ENCODE data around the gene DMD.

DMD gene

GRCh38 chrX:32501606-32502005 is 709.7 kb downstream of the DMD start:
- Histone ChIP-seq H3K9me3 (replicated peaks; ENCODE audit: insufficient read depth, low read length) (no peaks in the 10 kb centered on the region), H3K27ac (ENCODE audit: low read length) (no peak overlapping the region), H3K36me3 (replicated peaks; ENCODE audit: insufficient read depth, low read length) (no peaks in the 10 kb centered on the region), H4K20me1 (ENCODE audit: insufficient read depth, low read length) (no peaks in the 10 kb centered on the region), H3K9me2 (replicated peaks; ENCODE audit: insufficient read depth, low read length) (no peaks in the 10 kb centered on the region), H3K79me2 (ENCODE audit: low read length) (no peaks in the 10 kb centered on the region), H2AFZ (ENCODE audit: low read length) (no peak overlapping the region), H3K9ac (ENCODE audit: low read length) (no peak overlapping the region), H3K4me1 (ENCODE audit: low read length) (no peaks in the 10 kb centered on the region), H3K4me3 (ENCODE audit: low read length) (no peak overlapping the region), H3K27me3 (replicated peaks; ENCODE audit: insufficient read depth, low read length) (no peaks in the 10 kb centered on the region), H3F3A (ENCODE audit: insufficient read depth, low read length) (no peaks in the 10 kb centered on the region), H3K4me2 (ENCODE audit: low read depth, low read length) (no peak overlapping the region)
- no peak for TF ChIP-seq EZH2 (optimal IDR thresholded peaks at IDR 0.05; ENCODE audit: low read depth, low read length)
- TF ChIP-seq CTCF (IDR thresholded peaks at IDR 0.05; ENCODE audit: low read length) = no peak
- no peak for TF ChIP-seq EZH2phosphoT487 (IDR thresholded peaks at IDR 0.05; ENCODE audit: low read length)
- DNase-seq = no peak

GRCh38 chrX:32496671-32497070 is 714.7 kb downstream of the DMD start:
- Histone ChIP-seq H4K20me1 (ENCODE audit: insufficient read depth, low read length) (no peaks in the 10 kb centered on the region), H3K36me3 (replicated peaks; ENCODE audit: insufficient read depth, low read length) (no peaks in the 10 kb centered on the region)
- TF ChIP-seq EZH2phosphoT487 (IDR thresholded peaks at IDR 0.05; ENCODE audit: low read length) (no peak), CTCF (IDR thresholded peaks at IDR 0.05; ENCODE audit: low read length) (no peak), EZH2 (optimal IDR thresholded peaks at IDR 0.05; ENCODE audit: low read depth, low read length) (no peak)

GRCh38 chrX:32495855-32496254 is 715.5 kb downstream of the DMD start:
- Histone ChIP-seq H3K9ac (ENCODE audit: low read length) (no peak overlapping the region), H2AFZ (ENCODE audit: low read length) (no peak overlapping the region), H3K27me3 (replicated peaks; ENCODE audit: insufficient read depth, low read length) (no peaks in the 10 kb centered on the region), H4K20me1 (ENCODE audit: insufficient read depth, low read length) (no peaks in the 10 kb centered on the region), H3K4me3 (ENCODE audit: low read length) (no peak overlapping the region), H3K9me2 (replicated peaks; ENCODE audit: insufficient read depth, low read length) (no peaks in the 10 kb centered on the region), H3K4me1 (ENCODE audit: low read length) (no peaks in the 10 kb centered on the region), H3K27ac (ENCODE audit: low read length) (no peak overlapping the region), H3K36me3 (replicated peaks; ENCODE audit: insufficient read depth, low read length) (no peaks in the 10 kb centered on the region), H3F3A (ENCODE audit: insufficient read depth, low read length) (no peaks in the 10 kb centered on the region), H3K9me3 (replicated peaks; ENCODE audit: insufficient read depth, low read length) (no peaks in the 10 kb centered on the region), H3K4me2 (ENCODE audit: low read depth, low read length) (no peak overlapping the region), H3K79me2 (ENCODE audit: low read length) (no peaks in the 10 kb centered on the region)
- no peak for DNase-seq
- no peak for TF ChIP-seq EZH2phosphoT487 (IDR thresholded peaks at IDR 0.05; ENCODE audit: low read length)
- TF ChIP-seq CTCF (IDR thresholded peaks at IDR 0.05; ENCODE audit: low read length) = no peak
- TF ChIP-seq EZH2 (optimal IDR thresholded peaks at IDR 0.05; ENCODE audit: low read depth, low read length) = no peak

More at GRCh38 chrX:32496671-32497070, 714.7 kb downstream of the DMD start:
- Histone ChIP-seq H3K27me3 (replicated peaks; ENCODE audit: insufficient read depth, low read length) (no peaks in the 10 kb centered on the region), H3K4me1 (ENCODE audit: low read length) (no peaks in the 10 kb centered on the region), H3K27ac (ENCODE audit: low read length) (no peak overlapping the region), H3F3A (ENCODE audit: insufficient read depth, low read length) (no peaks in the 10 kb centered on the region), H3K9me3 (replicated peaks; ENCODE audit: insufficient read depth, low read length) (no peaks in the 10 kb centered on the region), H3K4me3 (ENCODE audit: low read length) (no peak overlapping the region), H3K79me2 (ENCODE audit: low read length) (no peaks in the 10 kb centered on the region), H3K9ac (ENCODE audit: low read length) (no peak overlapping the region), H2AFZ (ENCODE audit: low read length) (no peak overlapping the region), H3K9me2 (replicated peaks; ENCODE audit: insufficient read depth, low read length) (no peaks in the 10 kb centered on the region), H3K4me2 (ENCODE audit: low read depth, low read length) (no peak overlapping the region)
- DNase-seq = no peak

Measured in MM.1S (cell line).